Activated naive CD4-positive, alpha-beta T cell treated with anti-CD3 and anti-CD28 coated beads, Interleukin-2, amount 10 ng/mL, durations not matched to agents 7 days and 5 days (primary cell): ENCODE results near the gene TTC39C.

Experiments
- CTCF ChIA-PET: fragments of 350-600 bp; sonication (Branson Sonifier 250); formaldehyde crosslinking; loops from one replicate; lab custom pipeline; 2021; ENCODE audit warnings: antibody characterized with exemption; lab: Charles Lee
- DNase-seq: peaks from one replicate; pipeline ENCODE4 v3.0.0-alpha.2; 2020
- H3K27ac Mint-ChIP-seq: one replicate; pipeline ENCODE4 v1.8.0; 2021; ENCODE audit warnings: mild to moderate bottlenecking, moderate library complexity, mixed read lengths
- H3K27me3 Mint-ChIP-seq: one replicate; pipeline ENCODE4 v1.8.0; 2021; ENCODE audit warnings: mild to moderate bottlenecking, mixed read lengths
- H3K36me3 Mint-ChIP-seq: one replicate; pipeline ENCODE4 v1.8.0; 2021; ENCODE audit warnings: mixed read lengths
- H3K4me1 Mint-ChIP-seq: one replicate; pipeline ENCODE4 v1.8.0; 2021; ENCODE audit warnings: mixed read lengths
- H3K4me3 Mint-ChIP-seq: one replicate; pipeline ENCODE4 v1.8.0; 2021; ENCODE audit warnings: mild to moderate bottlenecking, moderate library complexity, mixed read lengths
- H3K9me3 Mint-ChIP-seq: one replicate; pipeline ENCODE4 v1.8.0; 2021; ENCODE audit warnings: mixed read lengths

Gene TTC39C

GRCh38 chr18:24112464-24112863 is 97.9 kb downstream of the TTC39C start:
- CTCF ChIA-PET, result interaction anchor here (1.4 kb wide), 1 partner anchor 159 kb away, joined by 3 read pairs; no protein-coding TSS in a partner anchor
- H3K27me3 Mint-ChIP-seq, result no peaks in the 10 kb centered on the region
- DNase-seq, result no peak
- H3K4me1 Mint-ChIP-seq, result peaks cover 20% of the 10 kb centered on the region
- no peak overlapping the region for H3K27ac Mint-ChIP-seq
- peaks cover 48% of the 10 kb centered on the region for H3K36me3 Mint-ChIP-seq
- H3K4me3 Mint-ChIP-seq, result no peak overlapping the region
- no peaks in the 10 kb centered on the region for H3K9me3 Mint-ChIP-seq

- DNase-seq, result no peak
- H3K27ac Mint-ChIP-seq, result peak overlapping the region; percentile 2
- H3K9me3 Mint-ChIP-seq, result no peaks in the 10 kb centered on the region
- no peaks in the 10 kb centered on the region for H3K27me3 Mint-ChIP-seq
- no peak overlapping the region for H3K4me3 Mint-ChIP-seq
- H3K36me3 Mint-ChIP-seq, result peaks cover 50% of the 10 kb centered on the region
- peaks cover 20% of the 10 kb centered on the region for H3K4me1 Mint-ChIP-seq
- CTCF ChIA-PET, result interaction anchor here (1.4 kb wide), 1 partner anchor 159 kb away, joined by 3 read pairs; no protein-coding TSS in a partner anchor
Measured at GRCh38 chr18:24112874-24113615, 98.5 kb downstream of the TTC39C start.

GRCh38 chr18:24114924-24115549 is 100.5 kb downstream of the TTC39C start:
- peaks cover 26% of the 10 kb centered on the region for H3K4me1 Mint-ChIP-seq
- no peak for DNase-seq
- CTCF ChIA-PET, result interaction anchor here (0.9 to 3.0 kb wide), 5 partner anchors 10 to 304 kb away, joined by 3 to 13 read pairs (median 3); no protein-coding TSS in a partner anchor
- H3K27me3 Mint-ChIP-seq, result no peaks in the 10 kb centered on the region
- peaks cover 55% of the 10 kb centered on the region for H3K36me3 Mint-ChIP-seq
- no peaks in the 10 kb centered on the region for H3K9me3 Mint-ChIP-seq
- H3K27ac Mint-ChIP-seq, result no peak overlapping the region
- H3K4me3 Mint-ChIP-seq, result no peak overlapping the region

GRCh38 chr18:24115628-24116027 is 101.1 kb downstream of the TTC39C start:
- Mint-ChIP-seq H3K4me3 (no peak overlapping the region), H3K4me1 (peaks cover 26% of the 10 kb centered on the region), H3K27me3 (no peaks in the 10 kb centered on the region), H3K36me3 (peaks cover 56% of the 10 kb centered on the region), H3K9me3 (no peaks in the 10 kb centered on the region), H3K27ac (no peak overlapping the region)
- CTCF ChIA-PET, result interaction anchor here (0.7 to 3.0 kb wide), 5 partner anchors 11 to 244 kb away, joined by 3 to 13 read pairs (median 3); no protein-coding TSS in a partner anchor
- no peak for DNase-seq

- peaks cover 63% of the 10 kb centered on the region for H3K36me3 Mint-ChIP-seq
- CTCF ChIA-PET, result interaction anchor here (0.7 to 3.1 kb wide), 11 partner anchors 37 to 490 kb away, joined by 3 to 12 read pairs (median 3); no protein-coding TSS in a partner anchor
- H3K4me1 Mint-ChIP-seq, result peaks cover 22% of the 10 kb centered on the region
Measured at GRCh38 chr18:24118750-24119577, 104.4 kb downstream of the TTC39C start.

GRCh38 chr18:24120676-24121075 is 106.1 kb downstream of the TTC39C start:
- CTCF ChIA-PET, result interaction anchor here (1.1 to 3.1 kb wide), 4 partner anchors 58 to 309 kb away, joined by 3 to 12 read pairs (median 4); no protein-coding TSS in a partner anchor
- no peaks in the 10 kb centered on the region for H3K27me3 Mint-ChIP-seq
- H3K36me3 Mint-ChIP-seq, result peaks cover 61% of the 10 kb centered on the region
- peaks cover 13% of the 10 kb centered on the region for H3K4me1 Mint-ChIP-seq
- H3K27ac Mint-ChIP-seq, result no peak overlapping the region
- H3K9me3 Mint-ChIP-seq, result no peaks in the 10 kb centered on the region
- no peak overlapping the region for H3K4me3 Mint-ChIP-seq
- DNase-seq, result no peak

More at GRCh38 chr18:24118750-24119577, 104.4 kb downstream of the TTC39C start:
- Mint-ChIP-seq H3K27ac (no peak overlapping the region), H3K27me3 (no peaks in the 10 kb centered on the region), H3K4me3 (no peak overlapping the region), H3K9me3 (no peaks in the 10 kb centered on the region)
- DNase-seq, result peak; percentile 85

GRCh38 chr18:24121625-24122024 is 107.1 kb downstream of the TTC39C start:
- Mint-ChIP-seq H3K36me3 (peaks cover 61% of the 10 kb centered on the region), H3K27ac (no peak overlapping the region), H3K4me1 (peaks cover 6% of the 10 kb centered on the region), H3K27me3 (no peaks in the 10 kb centered on the region), H3K9me3 (no peaks in the 10 kb centered on the region), H3K4me3 (no peak overlapping the region)
- CTCF ChIA-PET, result no interaction called here
- no peak for DNase-seq

- Mint-ChIP-seq H3K4me1 (no peaks in the 10 kb centered on the region), H3K9me3 (no peaks in the 10 kb centered on the region), H3K27ac (no peak overlapping the region), H3K4me3 (no peak overlapping the region), H3K27me3 (no peaks in the 10 kb centered on the region), H3K36me3 (peaks cover 67% of the 10 kb centered on the region)
- no peak for DNase-seq
- CTCF ChIA-PET, result no interaction called here
Measured at GRCh38 chr18:24126155-24126961, 111.8 kb downstream of the TTC39C start.

- CTCF ChIA-PET, result interaction anchor here (0.9 kb wide), 1 partner anchor 210 kb away, joined by 3 read pairs; no protein-coding TSS in a partner anchor
- no peaks in the 10 kb centered on the region for H3K9me3 Mint-ChIP-seq
- H3K36me3 Mint-ChIP-seq, result peaks cover 67% of the 10 kb centered on the region
- no peaks in the 10 kb centered on the region for H3K27me3 Mint-ChIP-seq
- no peak overlapping the region for H3K4me3 Mint-ChIP-seq
- H3K27ac Mint-ChIP-seq, result no peak overlapping the region
- H3K4me1 Mint-ChIP-seq, result no peaks in the 10 kb centered on the region
- DNase-seq, result no peak
Measured at GRCh38 chr18:24127735-24128134, 113.2 kb downstream of the TTC39C start.

- CTCF ChIA-PET, result no interaction called here
- H3K4me1 Mint-ChIP-seq, result no peaks in the 10 kb centered on the region
Measured at GRCh38 chr18:24128700-24129099, 114.1 kb downstream of the TTC39C start.

GRCh38 chr18:24130494-24130893 is 115.9 kb downstream of the TTC39C start:
- Mint-ChIP-seq H3K27me3 (no peaks in the 10 kb centered on the region), H3K27ac (no peak overlapping the region), H3K4me1 (no peaks in the 10 kb centered on the region), H3K36me3 (peaks cover 64% of the 10 kb centered on the region), H3K9me3 (no peaks in the 10 kb centered on the region), H3K4me3 (no peak overlapping the region)
- no peak for DNase-seq
- CTCF ChIA-PET, result no interaction called here

More at GRCh38 chr18:24128700-24129099, 114.1 kb downstream of the TTC39C start:
- no peaks in the 10 kb centered on the region for H3K9me3 Mint-ChIP-seq
- H3K27ac Mint-ChIP-seq, result no peak overlapping the region
- H3K4me3 Mint-ChIP-seq, result no peak overlapping the region
- no peak for DNase-seq
- peaks cover 66% of the 10 kb centered on the region for H3K36me3 Mint-ChIP-seq
- no peaks in the 10 kb centered on the region for H3K27me3 Mint-ChIP-seq

- no peak for DNase-seq
- H3K27me3 Mint-ChIP-seq, result peaks cover 33% of the 10 kb centered on the region
- no peaks in the 10 kb centered on the region for H3K9me3 Mint-ChIP-seq
- H3K36me3 Mint-ChIP-seq, result peaks cover 36% of the 10 kb centered on the region
- H3K27ac Mint-ChIP-seq, result peak overlapping the region; percentile 3
- peaks cover 32% of the 10 kb centered on the region for H3K4me1 Mint-ChIP-seq
- CTCF ChIA-PET, result no interaction called here
- H3K4me3 Mint-ChIP-seq, result no peak overlapping the region
Measured at GRCh38 chr18:24136967-24137373, 122.4 kb downstream of the TTC39C start.

GRCh38 chr18:24138409-24138788 is 123.8 kb downstream of the TTC39C start:
- Mint-ChIP-seq H3K9me3 (no peaks in the 10 kb centered on the region), H3K4me1 (peaks cover 32% of the 10 kb centered on the region), H3K4me3 (peak overlapping the region; percentile 79), H3K27me3 (peaks cover 36% of the 10 kb centered on the region), H3K27ac (peak overlapping the region; percentile 60), H3K36me3 (peaks cover 22% of the 10 kb centered on the region)
- CTCF ChIA-PET, result interaction anchor here (0.6 to 0.7 kb wide), 2 partner anchors 351 to 536 kb away, joined by 3 to 4 read pairs; no protein-coding TSS in a partner anchor
- DNase-seq, result no peak
